ENCODE results near the gene MBD3L1.

Gene MBD3L1

GRCh38 chr19:8881512-8881911 lies 49.3 kb downstream of the MBD3L1 start:
- no peak for DNase-seq

DNA sequence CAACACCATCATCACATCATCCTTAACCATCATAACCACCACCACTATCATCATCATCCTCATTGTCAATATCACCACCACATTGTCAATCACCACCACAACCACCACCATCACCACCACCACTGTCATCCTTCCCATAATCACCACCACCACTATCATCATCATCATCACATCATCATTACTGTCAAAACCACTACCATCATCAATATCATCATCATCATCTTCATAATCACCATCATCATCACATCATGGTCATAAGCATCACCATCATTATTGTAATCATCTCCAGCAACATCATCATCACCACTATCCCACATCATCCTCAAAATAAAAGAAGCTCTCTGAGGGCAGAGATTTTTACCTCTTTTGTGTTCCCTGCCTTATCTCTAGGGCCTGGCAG lies 52.2 kb downstream of the MBD3L1 start:
- no peak for DNase-seq

DNA sequence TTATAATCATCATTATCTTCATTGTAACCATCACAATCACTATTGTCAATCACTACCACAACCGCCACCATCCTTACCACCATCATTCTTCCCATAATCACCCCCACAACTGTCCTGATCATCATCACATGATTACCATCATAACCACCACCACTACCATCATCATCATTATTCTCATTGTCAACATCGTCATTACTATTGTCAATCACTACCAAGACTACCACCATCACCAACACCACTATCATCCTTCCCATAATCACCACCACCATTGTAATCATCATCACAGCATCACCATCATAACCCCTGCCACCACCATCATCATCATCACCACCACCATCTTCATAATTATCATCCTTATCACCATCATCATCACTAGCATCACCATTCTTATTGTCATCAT lies 55.2 kb downstream of the MBD3L1 start:
- DNase-seq, result no peak

DNA sequence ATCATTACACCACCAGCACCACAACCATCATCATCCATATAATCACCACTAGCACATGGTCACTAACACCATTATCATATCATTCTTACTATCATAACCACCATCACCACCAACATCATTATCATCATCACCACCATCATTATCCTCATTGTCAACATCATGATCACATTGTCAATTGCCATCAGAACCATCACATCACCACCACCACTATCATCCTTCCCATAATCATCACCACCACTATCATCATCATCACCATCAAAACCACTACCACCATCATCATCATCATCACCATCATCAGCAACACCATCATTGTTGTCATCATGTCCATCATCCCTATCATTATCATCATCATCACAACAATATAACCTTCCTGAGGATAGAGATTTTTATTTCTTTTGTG lies 58.1 kb downstream of the MBD3L1 start:
- no peak for DNase-seq

Measured in inflammatory macrophage treated with lipopolysaccharide for 4 hours (primary cell).